NCI-H2029 treated with DMSO at 0.1 percent for 48 hours (cell line): Measurements from ENCODE around the gene CYP26B1.
"Not testable (repeated sequence)": the region's sequence is repeated elsewhere in the genome, so short reads cannot be mapped to it uniquely, and the experiment has no call there.

Experiments used
- DNase-seq: peaks from one replicate; lab custom pipeline; 2025; lab: John Stamatoyannopoulos, UW

The CYP26B1 gene

DNA sequence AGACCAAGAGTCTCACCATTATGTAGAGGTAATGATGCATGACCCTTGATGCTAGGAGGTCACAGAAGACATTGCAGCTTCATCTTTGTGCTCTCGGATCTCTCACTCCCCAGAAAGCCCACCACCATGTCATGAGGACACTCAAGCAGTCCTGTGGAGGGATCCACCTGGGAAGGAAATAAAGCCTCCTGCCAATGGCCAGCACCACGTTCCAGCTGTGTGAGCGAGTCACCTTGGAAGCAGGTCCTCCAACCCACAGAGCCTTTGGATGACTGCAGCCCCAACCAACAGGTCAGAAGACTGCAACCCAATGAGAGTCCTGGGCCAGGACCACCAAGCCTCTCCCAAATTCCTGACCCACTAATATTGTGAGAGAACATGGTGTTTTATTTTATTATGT lies 38.4 kb downstream of the CYP26B1 start:
- DNase-seq: no peak

DNA sequence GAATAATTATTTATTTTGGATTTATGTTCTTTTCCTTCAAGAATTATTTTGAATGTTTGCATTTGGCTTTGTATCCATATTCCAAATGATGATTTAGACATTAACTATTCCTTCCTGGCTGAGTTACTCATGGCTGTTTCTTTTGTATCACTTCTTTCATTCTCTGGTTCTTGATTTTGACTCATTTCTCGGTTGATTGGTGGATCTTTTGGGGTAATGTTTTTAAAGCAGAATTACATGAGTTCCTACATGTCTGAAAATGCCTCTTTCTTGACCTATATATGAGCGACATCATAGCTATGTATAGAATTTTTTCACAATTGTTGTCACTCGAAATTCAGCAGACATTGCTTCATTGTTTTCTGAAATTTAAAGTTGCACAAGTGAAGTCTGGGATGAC lies 39.5 kb downstream of the CYP26B1 start:
- DNase-seq: no peak

DNA sequence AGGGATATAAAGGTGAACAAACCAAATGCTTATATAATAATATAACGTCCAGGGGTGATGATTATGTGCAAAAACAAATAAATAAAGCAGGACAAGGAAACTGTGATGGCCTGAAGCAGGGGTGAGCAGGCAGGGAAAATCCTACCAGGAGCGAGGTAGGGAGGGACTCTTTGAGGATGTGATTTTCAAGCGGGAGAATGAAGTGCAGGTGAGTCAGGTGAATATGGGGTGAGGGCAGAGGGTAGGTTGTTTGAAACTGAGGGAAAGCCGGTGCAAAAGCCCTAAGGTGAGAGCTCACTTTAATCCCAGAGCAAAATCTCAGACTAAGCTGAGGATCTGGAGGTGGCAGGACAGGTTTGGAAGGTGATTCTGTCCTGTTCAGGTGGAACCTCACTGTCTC lies 40.7 kb downstream of the CYP26B1 start:
- DNase-seq: no peak

DNA sequence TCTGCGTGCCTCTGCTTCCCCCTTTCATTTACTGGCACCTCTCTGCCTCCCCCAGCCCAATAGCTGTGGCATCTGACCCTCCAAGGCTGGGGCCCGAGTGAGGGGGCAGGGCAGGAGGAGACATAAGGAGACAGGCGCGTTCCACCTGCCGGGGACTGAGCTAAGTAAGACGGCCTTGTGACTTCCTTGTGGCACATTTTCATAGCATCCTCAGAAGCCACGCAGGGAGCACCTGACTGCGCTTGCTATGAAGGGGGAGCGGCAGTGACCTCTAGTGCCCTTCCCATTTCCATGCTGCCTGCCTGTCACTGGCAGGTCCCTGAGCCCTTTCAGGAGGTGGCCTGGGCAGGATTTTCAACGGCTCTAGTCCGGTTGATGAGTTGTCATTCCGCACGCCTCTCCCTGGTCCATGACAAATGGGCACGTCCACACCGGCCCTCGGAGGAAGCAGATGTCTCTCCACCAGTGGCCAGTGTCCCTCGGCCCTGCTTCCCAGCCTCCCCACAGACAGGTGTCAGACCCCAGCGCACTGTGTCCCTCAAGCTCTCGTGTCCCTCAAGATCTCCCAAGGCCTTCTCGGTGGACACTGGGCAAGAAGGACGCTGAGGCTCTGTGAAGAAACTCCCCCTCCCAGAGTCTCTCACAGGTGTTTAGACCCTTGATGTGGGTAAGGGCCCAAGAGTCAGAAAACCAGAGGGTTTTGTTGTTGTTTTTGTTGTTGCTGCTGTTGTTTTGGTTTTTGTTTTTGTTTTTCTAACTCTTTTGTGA lies 42.7 kb downstream of the CYP26B1 start:
- no peak for DNase-seq

DNA sequence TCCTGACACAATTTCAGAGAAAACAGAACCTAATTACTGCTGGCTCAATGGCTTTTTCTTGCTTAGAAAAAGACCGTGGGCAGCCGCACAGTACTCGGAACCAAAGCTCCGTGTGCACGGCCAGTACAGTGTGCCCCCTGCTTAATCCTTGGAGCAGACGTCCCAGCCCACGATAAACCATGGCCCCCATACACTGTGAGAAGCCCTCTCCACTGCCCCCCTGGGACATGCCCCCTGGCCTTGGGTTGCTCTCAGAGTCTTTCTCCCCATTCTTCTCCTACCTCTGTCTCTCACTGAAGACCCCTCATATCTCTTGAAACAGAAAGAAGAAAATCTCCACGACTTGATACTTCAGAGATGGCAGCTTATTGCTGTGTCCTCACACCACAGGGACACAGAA lies 44.0 kb downstream of the CYP26B1 start:
- no peak for DNase-seq

DNA sequence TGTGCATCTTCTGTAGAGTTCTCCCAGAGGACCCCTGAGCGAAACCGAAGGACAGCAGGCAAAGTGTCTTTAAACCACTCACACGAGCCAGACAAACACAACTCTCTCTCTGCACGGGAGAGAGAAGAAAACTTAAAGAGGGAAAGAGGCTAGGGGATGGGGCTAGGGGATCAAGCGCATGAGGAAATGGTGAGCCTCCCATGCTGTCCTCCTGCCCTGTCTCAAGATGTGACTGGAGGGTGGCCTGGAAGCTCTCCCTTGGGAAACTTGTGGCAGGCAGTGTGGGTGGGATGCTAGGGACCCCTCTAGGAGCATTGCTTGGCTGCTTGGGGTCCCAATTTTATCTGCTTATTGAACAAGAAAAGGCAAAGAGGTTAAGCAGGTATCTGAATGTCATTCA lies 44.5 kb downstream of the CYP26B1 start:
- DNase-seq: no peak

DNA sequence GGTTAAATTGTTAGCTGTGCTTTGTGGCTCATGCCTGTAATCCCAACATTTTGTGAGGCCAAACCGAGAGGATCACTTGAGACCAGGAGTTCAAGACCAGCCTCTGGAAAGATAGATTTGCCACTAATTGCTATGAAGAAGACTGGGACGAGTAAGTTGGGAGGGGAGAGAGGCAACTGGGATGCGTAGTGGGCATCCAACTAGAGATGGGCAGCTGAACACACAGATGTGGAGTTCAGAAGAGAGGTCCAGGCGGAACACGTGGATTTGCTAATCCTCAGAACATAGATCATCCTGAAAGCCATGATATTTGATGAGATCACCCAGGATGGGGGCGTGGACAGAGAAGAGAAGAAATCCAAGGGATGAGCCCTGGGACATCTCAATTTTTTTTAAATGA lies 48.7 kb downstream of the CYP26B1 start:
- DNase-seq: no peak

DNA sequence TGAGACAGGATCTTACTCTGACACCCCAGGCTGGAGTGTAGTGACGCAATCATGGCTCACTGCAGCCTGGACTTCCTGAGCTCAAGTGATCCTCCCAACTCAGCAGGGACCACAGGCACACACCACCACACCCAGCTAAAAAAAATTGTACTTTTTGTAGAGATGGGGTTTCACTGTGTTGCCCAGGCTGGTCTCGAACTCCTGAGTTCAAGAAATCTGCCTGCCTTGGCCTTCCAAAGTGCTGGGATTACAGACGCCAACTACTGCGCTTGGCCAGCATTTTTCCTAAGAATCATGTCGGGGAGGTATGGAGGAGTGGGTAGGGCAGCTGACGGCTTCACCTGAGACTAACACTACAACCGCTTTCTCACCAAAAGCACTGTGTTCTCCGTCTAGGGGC lies 50.4 kb downstream of the CYP26B1 start:
- no peak for DNase-seq

DNA sequence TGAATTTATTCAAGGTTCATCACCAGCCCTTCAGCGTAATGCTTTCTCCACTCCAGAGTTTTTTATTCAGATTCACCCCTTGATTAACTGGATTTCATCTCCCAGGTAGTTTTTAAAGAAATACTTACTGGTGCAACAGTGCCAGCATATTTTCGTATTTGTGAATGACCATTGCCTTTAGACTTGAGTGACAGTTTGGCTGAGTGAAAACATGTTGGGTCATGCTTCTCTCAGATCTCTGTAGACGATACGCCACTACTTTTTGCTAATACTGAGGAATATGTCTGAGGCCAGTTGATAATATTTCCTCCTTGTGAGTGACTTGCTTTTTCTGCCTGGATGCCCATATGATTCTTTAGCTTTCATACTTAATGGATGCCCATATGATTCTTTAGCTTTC lies 51.5 kb downstream of the CYP26B1 start:
- no peak for DNase-seq

DNA sequence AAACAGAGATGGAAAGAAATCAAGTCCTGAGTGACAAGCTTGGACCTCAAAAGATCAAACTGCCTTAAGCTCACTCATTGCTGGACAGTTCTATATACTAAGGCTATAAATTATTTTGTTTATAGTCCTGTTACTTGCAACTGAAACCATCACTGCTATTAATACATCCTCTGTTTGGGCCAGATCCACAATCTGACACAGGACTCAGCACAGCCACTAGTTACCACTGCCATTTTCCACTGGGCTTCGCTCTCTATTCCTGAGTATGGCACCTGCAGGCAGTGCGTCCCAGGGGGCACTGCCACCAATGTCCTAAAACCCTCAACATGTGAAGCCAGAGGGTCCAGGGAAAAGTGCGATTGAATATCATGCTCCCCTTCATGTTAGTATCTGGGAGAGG lies 52.3 kb downstream of the CYP26B1 start:
- no peak for DNase-seq

DNA sequence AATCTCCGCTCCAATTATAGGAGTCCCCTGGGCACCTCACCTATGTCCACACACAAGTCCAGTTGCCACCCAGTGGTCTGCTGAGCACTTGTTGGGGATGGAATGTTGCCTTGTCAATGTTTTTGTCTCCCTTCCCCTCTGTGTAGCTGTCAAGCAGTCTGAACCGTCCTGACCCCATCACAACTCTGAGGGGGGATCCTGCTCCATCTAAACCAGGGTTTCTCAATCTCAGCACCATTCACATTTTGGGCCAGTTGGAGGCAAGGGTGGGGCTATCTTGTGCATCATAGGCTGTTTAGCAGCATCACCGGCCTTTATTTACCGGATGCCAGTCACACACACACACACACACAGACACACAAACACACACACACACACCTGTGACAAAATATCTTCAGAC lies 53.0 kb downstream of the CYP26B1 start:
- DNase-seq: no peak

DNA sequence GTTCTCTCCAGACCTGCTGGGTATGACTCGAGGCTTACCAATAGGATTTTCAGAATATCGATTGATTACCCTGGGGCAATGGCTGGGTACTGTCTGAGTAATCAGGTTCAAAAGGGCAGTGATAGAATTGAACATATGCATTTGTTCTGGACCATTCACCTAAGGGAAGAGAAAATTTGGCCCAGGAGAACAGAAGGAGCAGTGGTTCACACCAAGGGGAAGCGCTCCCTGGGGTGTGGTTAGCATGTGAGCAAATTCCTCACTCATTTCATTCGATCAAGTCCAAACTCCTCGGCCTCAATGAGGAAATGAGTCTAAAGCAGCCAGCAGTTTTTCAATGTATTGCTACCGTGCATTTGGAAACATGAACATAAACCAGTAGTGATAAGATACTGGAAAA lies 55.6 kb downstream of the CYP26B1 start:
- DNase-seq: no peak

DNA sequence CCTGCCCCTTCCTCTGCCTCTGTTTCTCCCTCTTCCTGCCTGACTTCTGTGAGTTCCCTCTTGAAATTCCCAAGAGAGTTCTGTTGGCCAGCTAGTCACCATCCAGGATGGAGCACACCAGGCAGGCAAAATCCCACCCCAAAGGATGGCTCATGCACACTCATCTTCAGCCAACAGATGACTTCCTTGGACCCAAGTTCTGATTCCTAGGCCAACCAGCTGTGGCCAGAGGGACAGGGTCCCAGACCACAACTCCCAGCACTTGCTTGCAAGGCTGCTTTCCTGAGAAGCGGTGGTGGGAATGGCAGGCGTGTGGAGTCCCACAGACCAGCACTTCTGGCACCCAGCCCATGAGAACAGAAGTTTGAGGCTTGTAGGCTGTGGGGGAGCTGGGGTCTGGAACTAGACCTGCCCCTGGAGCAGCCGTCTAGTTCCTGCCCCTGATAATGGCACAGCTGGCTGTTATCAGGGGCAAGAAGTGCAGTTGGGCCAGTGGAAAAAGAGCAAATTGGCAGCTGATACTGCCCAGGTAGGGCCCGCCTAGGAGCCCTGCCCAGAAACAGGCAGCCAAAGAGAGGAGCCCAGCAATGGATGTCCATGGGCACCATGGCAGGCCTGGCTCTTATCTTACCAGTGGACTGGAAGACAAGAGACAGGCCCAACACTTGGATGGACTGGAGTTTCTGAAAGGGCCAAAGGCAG lies 56.7 kb downstream of the CYP26B1 start:
- DNase-seq: no peak

DNA sequence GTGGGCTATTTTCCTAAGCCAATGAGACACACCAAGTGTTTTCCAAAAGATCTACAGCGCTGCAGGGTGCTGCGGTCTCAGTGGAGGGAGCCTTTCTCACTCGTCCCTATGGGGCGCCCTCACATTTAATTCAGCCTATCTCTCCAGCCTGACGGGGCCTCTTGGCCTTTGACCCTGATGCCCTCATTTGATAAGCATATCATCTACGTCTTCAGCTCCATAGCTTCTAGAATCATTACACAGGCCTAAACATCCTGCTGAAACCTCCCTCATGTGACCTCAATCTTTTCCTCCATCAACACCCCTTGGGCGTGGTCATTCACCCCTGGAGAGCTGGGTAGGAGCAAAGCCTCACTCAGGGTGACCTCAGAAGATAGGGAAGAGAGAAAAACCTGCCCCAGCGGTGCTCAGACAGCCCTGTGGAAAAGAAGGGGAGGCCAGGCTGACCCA lies 57.4 kb downstream of the CYP26B1 start:
- DNase-seq: no peak

DNA sequence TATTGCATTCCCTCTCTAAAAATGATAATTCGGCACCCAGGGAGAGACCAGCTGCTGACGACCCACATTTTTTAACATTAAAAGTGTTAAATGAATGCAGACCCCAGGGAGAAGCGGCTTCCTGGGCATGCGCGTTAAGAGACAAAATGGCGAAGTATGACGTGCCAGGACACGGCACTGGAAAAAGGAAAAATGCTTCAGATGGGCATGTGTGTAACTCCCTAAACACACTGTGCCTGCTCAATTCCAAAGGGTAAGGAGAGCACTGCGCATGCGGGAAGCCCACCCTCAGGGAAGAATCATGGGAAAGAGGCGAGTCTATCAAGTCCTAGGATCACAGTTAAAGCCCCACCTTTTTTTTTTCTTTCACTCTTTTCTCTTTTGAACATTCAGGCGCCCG lies 58.1 kb downstream of the CYP26B1 start:
- DNase-seq: no peak

DNA sequence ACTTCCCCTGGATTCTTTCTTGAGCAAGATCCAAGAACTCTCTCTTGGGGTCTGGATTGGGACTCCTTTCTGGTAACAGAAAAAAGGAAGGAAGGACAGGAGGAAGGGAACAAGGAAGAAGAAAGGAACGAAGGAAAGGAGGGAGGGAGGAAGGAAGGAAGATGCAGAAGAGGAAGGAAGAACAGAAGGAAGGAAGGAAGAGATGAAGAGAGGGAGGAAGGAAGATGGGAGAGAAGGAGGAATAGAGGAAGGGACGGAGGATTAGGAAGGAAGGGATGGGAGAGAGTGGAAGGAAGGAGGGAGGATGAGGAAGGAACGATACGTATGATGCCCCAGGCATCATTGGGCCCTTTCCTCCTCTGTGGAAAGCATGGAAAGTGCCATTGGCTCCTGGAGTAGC lies 58.6 kb downstream of the CYP26B1 start:
- no peak for DNase-seq

DNA sequence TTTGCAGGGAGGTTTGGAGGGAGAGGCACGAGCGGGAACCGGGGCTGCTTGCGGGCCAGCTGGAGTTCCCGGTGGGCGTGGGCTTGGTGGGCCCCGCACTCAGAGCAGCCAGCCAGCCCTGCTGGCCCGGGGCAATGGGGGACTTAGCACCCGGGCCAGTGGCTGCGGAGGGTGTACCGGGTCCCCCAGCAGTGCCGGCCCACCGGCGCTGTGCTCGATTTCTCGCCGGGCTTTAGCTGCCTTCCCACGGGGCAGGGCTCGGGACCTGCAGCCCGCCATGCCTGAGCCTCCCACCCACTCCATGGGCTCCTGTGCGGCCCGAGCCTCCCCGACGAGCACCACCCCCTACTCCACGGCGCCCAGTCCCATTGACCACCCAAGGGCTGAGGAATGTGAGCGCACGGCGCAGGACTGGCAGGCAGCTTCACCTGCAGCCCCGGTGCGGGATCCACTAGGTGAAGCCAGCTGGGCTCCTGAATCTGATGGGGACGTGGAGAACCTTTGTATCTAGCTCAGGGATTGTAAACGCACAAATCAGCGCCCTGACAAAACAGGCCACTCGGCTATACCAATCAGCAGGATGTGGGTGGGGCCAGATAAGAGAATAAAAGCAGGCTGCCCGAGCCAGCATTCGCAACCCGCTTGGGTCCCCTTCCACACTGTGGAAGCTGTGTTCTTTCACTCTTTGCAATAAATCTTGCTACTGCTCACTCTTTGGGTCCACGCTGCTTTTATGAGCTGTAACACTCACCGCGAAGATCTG lies 60.6 kb downstream of the CYP26B1 start:
- DNase-seq: not testable (repeated sequence)

DNA sequence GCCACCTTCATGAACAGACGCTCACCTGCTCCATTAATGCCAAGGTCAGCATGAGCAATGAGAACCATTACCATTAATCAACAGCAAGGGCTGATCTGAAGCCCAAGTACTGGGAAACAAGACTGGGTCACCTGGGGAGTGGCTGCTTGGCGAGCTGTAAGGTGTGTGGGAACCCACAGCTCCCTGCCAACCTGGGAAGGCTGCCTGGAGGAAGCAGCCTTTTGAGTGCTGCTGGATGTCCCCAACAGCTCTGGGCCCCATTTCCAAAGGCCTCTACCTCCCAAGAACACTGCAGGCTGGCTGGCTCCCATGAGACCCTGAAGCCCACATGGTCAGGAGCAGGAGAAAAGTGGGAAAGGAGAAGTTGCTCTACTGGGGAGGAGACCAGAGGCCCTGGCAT lies 62.1 kb downstream of the CYP26B1 start:
- no peak for DNase-seq

DNA sequence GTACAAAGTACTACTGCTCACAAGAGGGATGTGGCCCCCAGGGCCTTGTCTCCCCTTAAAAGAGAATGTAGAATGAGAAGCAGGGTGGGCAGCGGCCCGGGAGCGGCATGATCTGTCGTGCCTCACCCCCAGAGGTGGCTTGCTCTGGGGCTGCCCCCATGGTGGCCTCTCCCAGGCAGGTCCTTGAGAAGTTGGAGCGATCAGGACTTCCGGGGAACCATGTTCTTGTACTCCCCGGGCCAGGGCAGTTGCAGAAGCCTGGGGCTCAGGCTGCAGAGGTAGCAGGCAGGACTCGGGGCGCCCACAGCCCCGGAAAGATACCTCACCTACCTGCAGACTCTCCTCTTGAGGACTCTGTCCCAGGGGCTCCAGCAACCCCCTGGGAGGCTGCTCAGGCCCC lies 62.6 kb downstream of the CYP26B1 start:
- DNase-seq: no peak

DNA sequence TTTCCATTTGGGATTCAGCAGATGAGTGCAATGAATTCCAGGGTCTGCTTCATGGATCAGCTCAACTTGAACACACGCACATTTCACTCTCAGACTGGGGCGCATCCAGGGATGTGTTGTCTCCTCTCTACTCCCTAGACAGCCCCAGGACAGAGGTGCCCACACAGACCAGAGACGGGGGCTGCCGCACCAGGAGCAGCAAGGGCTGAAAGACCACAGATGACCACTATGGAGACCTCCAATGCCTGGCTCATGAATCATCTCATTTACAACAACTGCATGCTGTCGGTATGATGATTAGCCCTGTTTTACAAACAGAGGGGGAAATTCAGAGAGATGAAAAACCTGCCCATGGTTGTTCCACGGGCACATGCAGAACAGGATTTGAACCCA lies 63.1 kb downstream of the CYP26B1 start:
- no peak for DNase-seq

DNA sequence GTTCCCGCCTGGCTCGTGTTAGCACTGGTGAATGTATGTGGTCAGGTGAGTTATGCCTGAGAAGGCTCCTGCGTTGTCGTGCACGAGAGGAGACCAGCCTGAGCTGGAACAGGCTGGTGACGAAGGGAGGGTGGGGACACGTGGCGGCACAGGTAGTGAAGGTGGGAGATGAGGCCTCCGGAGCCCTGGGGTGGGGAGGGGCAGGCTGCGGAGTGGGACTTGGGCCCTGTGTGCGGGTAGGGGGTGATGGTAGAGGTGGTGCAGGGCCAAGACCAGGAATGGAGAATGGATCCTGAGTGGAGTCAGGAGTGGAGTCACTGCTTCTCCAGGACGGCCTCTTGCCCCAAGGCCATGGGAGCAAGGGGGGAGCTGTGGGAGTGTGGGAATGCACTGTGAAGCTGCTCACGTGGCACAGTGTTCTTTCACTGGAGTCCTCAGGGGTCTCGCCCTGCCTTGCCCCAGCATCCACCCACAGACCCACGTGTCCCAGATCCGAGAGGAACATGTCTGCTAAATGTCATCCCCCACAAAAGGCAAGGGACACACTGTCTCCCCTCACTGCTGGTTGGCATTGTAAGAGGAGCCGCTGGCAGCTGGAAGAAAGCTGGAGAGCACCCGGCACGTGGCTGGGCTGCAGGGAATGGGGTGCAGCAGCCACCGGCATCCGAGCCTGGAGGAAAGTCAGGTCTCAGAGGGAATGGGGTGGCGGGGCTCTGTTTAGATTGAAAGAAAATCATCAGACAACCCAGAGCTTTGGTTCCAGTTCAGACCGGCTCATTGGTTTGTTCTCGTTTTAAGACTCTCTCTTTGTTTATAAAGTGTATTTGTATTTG lies 63.7 kb downstream of the CYP26B1 start:
- no peak for DNase-seq

DNA sequence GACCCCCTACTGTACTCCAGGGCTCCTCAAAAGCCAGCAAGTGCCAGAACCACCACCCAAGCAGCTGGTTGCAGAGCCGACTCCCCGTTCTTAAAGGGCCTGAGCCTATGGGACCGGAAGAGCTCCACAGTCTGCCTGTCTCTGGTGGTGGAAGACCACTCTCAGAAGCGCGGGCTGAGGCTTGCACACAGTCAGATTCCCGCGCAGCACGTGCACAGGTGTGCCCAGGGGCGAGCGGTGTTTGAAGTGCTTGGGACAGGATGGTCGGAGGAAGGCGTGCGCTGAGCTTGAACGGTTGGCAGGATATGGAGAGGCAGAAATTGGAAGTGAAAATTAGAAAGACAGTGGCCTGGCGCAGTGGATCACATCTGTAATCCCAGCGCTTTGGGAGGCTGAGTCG lies 64.8 kb downstream of the CYP26B1 start:
- DNase-seq: no peak
